Measurements from ENCODE around the gene KLHL3.
A peak's percentile ranks its signal among the peaks of the same experiment; 100 is the strongest.

Gene KLHL3

DNA sequence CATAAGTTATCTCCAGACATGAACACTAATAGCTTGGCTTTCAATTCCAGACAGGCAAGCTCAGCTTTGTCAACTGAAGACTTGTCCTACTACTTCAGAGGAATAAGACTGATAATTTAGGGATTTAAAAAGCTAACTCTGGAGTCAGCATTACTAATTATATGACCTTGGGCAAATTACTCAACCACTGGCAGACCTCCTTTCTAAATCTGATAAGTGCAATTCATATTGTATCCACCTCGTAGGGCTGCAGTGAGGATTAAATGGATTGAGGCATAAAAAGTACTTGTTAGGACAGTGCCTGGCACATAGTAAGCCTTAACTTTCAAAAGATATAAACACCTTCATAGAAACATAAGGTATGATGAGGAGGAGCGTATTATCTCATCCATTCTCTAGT, 104.4 kb downstream of the KLHL3 start:
- no peak for DNase-seq (ENCODE audit: low spot score)

DNA sequence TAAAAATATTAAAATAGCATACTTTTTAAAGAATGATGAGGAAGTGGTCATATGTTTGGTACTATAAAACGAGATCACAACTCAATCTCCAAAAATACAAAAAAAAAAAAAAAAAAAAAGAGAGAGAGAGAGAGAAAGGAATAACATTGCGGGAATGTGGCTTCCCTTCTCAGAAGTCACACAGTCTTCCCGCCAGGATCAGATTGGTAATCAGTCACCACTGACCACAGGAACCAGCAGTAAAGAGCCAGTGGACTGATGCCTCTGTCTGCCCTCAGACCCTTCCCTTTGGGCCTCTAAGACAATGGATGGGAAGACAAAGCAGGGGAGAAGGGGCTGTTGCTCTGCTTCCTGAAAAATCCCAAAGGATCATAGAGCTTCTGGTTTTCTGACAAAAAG, 104.9 kb downstream of the KLHL3 start:
- no peak for DNase-seq (ENCODE audit: low spot score)

DNA sequence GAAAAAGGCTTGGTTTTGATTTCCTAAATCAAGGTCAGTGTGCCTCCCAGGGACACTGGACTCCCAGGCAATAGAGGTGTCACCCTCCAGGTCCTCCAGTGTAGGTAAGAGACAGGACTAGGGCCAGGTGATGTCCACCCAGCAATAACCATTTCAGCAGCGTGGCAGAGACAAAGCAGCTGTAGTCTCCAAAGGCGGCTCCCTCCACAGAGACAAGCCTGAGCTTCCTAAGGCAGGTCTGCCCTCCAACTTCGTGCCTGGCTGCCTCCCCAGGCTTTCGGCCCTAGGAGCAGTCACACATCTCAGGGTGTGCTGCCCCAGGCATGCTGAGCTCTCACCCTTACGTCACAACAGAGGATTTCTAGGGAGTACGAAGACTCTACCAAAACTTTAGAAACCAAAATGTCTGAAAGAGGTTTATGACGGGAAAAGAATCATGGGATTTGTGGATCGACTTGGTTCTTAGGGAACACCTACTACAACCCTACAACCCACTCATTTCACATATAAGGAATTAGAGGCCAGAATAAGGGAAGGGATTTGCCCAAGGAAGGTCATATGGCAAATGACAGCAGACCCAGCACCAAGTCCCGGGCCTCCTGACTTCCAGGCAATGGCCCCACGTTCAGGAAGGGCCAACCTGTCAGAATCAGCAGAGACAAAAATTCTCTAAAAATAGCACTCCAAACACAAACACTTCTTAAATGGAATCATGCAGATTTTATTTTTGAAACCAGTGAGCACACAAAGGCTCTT, 105.5 kb downstream of the KLHL3 start:
- DNase-seq (ENCODE audit: low spot score) = no peak

DNA sequence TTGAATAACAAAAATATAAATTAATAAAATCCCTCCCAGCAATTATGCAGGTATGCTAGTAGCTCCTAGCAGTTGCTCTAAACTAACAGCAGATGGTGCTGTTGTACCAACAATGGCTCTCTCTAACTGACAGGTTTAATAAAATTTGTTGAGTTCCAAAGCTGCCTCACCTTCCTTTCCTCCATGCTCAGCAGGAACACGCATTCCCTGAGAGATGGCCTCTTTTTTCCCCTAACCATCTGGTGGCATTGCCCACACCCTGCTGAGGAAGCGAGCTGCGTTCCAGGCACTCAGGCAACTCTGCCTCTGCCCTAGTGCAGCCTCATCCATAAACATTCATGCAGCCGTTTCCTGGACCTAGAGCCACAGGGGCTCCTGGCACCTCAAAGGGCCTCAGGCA, 106.2 kb downstream of the KLHL3 start:
- no peak for DNase-seq (ENCODE audit: low spot score)

DNA sequence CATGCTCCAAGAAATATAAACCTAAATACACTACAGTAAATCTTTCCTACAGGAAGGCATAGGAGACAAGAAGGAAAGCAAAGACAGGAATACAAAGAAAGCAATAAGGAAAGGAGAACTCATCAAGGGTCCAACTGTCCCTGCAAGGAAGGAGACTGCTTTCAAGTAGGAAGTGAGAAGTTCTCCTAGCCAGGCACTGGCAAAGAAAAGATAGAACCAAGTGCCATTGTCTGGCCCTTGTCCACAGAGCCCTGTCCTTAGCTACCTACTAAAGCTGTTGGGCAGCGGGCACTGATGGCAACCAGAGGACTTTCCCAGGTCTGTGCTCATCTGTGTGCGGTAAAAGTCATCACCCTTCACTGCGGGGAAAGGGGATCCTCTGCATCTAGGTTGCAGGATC, 108.2 kb downstream of the KLHL3 start:
- DNase-seq (ENCODE audit: low spot score) = no peak

DNA sequence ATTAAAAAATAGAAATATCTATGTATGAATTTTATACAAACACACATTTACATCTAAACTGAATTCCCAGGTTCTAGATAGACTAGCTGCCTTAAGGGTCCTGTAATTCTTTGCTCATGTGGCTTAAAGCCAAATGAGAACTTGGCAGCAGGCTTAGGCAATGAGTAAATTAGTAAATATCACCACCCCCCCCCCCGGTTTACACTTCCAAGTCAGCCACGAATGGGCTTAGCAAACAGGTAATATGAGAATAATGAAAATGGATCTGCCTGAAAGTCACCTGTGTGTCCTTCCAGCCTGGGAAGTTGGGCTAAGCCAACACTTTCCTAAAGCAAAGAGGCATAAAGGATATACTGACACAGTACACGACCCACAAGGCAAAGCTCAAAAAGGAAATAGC, 108.6 kb downstream of the KLHL3 start:
- no peak for DNase-seq (ENCODE audit: low spot score)

DNA sequence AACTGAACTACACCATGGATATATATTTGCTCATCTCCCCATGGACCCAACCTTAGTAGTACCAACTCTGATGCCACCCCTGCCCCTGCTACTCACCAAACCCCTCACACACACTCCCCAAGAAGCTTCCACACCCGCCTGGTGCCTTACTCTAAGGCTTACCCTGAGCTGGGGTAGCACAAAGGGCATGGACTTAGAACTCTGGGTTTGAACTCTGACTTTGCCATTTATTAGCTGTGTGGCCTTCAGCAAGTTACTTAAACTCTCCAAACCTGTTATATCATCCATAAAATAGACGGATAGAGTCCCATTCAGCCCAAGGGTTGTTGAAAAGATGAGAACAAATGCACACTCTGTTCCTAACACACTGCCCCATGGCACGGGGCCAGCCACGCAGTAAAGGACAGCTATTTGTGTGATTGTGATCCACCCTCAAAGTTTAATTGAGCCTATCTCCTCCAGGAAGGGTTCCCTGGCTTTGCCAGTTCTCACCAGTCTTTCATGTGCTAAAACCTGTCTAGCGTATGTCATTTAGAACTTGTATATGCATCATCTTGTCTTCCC, 111.0 kb downstream of the KLHL3 start:
- DNase-seq (ENCODE audit: low spot score) = no peak

DNA sequence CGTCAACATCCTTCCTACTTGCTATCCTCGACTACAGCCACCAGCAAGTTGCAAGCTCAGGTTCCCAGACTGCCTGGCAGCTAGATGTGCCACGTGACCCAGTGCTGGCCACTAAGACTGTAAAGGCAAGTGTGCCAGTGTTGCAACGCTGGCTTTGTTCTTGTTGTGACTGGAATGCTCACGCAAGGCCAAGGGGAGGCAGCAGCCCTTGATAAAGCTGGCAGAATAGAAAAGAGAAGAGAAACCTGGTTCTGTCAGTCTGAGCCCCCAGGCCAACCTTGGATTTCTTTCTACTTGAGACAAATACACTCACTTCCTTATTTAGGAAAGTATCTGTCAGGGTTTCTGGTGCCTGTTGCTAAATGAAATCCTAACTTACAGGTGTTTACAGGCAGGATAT, 113.0 kb downstream of the KLHL3 start:
- DNase-seq (ENCODE audit: low spot score) = peak; percentile 92

DNA sequence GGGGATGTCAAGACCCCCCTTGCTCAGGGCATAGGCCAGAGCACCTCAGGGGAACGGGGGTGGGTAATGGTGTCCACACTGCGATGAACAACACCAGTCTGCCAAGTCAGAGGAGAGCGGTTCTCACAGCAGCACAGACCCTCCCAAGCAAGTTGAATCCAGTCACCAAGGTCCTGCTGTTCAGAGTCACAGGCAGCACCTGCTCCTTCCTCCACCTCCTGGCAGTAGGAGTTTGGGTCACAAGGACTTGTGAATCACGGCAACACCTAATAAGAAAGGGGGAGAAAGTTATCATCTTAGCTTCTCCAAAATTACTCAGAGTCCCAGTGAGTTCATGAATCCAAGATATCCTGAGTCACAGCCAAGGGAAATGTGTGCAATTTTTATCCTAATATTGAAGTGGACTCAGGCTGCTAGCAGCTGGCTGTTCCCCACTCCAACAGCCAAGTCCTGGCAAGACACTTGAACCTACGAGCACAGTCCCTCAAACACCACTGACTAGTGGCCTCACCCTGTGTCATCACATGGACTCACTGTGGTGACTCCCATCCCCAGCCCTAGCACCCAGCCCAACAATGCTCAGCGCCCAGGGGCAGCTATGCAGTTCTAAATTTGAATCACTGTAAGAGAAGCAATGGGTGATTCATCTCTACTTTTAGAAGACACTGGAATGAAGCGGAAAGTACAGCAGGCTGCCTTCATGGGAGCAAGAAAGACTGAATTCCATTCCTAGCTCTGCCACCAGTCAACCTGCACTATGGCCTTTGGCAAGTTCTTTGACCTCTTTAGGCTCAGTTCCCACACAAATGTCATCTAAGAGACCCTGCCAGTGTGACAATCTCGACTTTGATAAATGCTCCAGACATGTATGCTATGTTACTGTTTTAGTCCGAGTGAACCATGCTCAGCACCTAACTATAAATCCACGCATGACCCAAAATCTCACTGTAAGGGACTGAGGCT, 113.7 kb downstream of the KLHL3 start:
- no peak for DNase-seq (ENCODE audit: low spot score)

DNA sequence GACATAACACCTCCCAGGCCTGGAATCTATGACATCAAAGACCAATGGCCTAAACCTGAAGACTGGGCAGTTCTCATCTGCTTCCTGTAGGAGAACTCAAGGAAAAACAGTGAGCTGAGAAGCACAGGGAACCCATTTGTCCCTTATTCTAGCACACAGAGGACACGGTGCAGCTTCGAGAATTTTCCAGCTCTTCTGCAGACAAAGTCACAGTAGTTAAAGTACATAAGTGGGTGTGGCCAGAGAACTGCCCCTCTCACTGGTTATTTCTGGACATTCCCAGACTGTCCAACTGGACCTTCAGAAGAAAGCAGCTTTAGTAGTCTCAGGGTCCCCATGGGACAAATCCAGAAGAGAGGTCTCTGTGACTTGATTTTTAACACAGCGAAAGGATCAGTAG, 114.6 kb downstream of the KLHL3 start:
- no peak for DNase-seq (ENCODE audit: low spot score)

DNA sequence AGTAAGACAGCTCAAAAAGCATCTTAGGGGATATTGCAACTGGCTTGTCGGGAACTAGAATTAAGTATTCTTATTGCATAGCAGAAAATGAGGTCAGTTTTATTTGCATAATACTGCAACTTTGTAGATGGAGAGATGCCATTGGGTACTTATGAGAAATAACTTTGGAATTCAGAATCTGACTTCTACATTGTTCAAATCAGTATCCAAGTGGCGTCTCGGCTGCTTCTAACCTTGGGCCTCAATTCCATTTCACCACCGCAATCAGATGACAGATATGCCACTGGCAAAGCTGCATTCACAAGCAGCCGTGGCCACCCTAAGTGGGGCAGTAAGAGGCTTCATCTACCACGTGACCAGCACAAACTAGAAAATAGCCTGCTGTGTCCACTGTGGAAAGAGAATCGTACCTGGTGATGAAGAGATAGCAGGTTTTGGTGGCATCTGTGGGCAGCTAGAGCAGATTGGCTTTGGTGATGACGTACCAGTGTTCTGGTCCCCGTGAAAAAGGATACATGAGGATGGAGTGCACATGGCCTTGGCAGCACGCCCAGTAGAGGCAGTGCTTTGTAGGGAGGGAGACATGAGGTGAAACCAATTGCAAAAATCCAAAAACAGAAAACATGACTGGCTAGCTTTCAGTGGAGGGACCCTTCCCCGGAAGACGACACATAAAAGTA, 116.6 kb downstream of the KLHL3 start:
- peak; percentile 46 for DNase-seq (ENCODE audit: low spot score)

DNA sequence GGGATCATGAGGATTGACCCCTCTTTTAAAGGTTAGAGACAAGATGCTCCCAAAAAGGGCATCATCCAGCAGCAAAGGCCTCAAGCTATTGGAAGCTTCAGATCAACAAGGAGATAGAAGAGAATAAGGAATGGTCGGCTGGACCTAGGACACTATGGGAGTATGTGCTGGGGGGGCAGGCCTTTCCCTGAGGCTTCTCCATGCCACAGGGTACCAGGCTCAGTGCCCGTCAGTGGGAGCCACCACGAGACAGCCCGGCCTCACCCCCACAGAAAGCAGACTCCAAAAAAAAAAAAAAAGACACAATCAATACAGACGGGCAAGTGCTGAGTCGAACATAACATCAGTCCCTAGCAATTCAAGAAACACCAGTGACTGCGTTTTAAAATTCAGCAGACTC, 117.4 kb downstream of the KLHL3 start:
- DNase-seq (ENCODE audit: low spot score) = no peak

DNA sequence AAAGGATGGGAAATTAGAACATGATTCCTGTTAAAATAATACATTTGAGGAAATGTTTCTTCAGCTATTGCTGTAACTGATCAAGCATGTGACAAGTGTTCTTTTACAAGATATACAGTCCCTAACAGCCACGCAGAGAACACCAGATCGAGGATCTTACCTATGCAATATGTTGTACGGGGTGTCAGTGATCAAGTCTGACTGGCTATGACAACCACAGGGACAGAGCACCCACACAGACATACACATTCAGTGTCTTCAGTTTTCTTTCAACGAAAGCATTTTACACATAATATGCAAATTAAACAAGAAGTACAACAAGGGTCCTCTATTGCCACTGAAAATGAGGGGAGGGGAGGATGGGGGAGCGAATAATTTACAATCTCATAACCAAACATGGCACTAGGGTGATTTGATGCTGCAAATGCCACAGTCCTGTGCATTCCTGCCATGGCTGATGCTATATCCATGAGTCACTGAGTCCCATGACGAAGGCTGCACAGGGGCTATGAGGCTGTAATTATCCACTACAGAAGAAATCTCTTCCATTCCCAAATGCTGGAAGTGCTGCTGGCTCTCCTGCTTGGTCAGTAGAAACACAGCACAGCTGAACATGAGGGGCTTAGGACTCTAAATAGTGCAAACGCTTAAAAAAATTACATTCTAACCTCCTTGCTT, 118.2 kb downstream of the KLHL3 start:
- no peak for DNase-seq (ENCODE audit: low spot score)

DNA sequence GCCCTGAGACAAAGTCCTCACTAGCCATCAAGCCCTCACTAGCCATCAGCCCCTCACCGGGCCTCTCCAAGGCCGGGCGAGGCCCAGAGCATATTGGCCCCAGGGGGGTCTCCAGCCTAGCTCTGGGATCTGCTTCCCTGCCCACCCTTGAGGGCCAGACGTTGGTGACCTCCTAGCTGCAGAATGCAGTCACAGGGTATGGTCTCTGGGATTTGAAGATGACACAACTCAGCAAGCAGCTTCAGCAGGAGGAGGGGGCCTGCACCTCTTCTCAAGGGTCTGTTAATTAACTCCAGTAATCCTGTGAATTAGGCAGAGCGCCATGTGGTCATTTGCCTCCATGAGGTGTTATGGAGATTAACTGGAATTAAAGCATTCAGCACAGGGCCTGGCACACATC, 119.8 kb downstream of the KLHL3 start:
- no peak for DNase-seq (ENCODE audit: low spot score)

DNA sequence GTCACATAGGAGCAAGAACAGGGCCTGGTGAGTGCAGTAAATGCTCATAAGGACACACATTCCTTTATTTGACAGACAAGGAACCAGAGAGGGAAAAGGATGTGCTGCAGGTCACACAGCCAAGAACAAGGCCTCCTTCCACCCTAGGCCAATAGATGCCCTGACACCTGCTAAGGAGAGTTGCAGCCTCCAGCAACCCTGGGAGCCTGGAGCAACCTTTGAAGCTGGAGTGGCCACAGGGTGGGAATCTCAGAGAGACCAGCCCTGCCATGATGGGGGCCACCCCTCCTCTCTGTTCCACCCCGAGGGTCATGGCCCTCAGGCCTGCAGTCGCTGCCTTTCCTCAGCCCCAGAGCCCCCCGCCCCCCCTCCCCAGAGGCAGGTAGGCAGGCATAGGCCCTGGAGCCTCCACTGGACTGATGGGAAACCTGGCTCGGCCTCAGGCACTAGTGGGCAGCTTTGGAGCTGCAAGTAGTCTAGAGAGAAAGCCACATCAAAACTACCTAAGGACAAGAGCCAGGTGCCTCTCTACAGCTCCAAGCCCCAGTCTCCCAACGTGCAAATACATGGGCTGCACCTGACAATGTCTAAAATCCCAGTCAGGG, 120.6 kb downstream of the KLHL3 start:
- DNase-seq (ENCODE audit: low spot score) = no peak

DNA sequence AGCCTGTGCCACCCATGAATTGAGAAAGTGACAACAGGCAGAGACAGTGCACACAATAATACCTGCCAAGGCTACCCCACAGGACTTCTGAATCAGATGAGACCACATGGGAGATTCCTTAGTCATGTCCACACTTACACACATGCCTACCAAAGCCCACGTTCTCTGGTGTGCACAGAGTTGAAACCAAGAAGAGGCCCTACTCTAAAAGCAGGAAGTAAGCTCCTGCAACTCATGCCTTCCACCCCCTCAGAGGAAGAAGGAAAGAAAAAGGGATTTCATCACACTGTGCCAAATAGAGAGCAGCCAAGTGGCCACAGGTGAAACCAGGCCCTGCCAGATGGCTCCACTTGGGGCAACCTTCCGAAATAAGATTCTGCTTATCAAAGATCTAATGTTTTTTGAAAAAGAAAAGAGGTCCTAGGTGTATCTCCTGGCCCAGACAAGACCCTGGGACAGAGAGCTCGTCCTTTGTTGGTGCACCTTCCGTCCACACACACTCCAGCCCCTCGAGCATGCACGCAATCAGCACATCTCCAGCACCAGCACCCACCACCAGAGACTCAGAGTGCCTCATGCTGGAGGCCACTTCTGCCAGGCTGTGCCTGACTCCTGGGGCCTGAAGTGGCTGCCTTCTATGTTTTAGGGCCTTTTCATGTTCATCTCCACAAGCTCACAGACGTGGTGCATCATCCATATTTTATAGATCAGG, 122.2 kb downstream of the KLHL3 start:
- no peak for DNase-seq (ENCODE audit: low spot score)

DNA sequence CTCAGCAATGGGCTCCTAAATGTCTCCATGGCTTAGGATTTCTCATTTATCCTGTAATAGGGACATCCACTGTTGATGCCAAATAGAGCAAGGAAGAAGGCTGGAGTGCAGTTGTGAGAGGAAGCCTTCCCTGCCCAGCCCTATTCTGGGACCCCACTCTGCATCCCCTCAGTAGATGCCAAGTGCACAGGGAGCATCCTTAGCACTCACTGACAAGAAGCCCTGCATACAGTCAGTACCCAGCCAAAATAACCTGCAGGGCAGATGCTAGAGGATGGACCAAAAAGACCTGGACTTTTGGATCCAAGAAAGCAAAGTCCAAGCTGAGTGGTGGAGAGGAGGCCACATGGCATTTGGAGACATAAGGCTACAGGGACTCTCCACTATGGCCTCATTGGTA, 123.3 kb downstream of the KLHL3 start:
- no peak for DNase-seq (ENCODE audit: low spot score)

DNA sequence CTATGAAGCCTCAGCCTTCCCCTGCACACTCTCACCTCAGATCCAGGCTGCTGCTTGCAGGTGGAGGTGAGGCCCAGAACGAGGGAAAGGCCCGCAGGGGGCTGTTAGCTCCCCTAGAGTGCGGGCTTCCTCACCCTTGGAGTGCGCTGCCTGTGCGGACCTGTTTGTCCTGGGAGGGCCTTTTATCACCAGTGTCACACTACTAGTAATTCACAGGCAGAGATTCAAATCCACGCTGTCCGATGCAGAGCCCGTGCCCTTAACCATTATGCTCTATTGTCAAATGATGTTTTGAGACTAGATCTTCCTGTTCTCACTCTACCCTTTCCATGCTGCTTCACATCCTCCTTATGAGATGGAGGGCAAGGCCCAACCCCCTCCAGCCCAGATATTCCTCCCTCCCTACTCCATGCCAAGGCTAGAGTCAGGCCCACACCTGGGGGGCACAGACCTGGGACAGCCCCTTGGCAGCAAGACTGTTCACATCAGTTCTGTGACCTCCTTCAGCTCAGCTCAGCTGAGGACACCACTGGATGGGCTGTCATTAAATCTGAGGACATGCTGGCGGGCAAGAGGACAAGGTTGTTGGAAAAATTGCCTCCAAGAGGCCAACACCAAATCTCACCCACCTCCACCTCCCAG, 124.0 kb downstream of the KLHL3 start:
- DNase-seq (ENCODE audit: low spot score) = no peak

DNA sequence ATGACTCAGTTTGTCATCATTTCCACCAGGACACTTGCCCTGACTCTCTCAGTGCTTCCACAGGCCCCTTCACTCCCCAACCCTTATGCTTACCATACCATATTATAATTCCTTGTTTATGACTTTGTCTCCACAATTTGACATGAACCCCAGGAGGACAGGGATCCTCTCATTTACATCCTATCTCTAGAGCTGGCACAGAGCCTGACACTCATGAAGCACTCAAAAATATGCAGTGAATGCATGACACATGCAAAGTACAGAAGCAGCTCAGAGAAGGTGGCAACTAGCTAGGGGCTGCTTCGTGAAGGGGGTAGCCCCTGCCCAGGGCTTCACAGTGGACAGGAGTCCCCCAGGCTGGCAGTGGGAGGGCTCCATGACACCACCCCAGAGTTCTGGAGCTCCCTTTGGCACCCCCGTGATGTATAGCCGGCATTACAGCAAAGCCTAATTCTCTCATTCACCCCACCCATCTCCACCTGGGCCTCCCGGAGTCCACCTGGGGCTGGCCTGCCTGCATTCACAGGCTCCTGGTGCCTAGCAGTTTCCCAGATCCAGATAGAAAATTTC, 124.8 kb downstream of the KLHL3 start:
- no peak for DNase-seq (ENCODE audit: low spot score)

DNA sequence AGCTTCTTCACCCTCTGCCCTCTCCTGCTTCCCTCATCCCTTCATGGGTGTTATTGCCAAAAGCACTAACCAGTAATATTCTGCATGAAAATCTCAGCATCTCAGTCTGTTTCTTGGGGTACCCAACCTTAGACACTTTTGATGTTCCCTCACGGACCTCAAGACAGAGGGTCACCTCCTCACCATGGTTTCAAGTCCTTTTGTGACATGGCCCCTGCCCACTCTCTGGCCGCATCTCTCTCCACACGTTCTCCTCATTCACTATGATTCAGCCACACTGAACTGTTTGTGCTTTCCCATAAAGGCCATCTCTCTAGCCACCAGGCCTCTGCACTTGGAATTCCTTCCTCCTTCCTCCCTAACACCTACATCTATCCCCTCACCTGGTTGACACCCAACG, 125.3 kb downstream of the KLHL3 start:
- DNase-seq (ENCODE audit: low spot score) = no peak
